OCI-LY3 (cell line): ENCODE data around the gene SLC25A20.

Source experiments
- EZH2phosphoT487 ChIP-seq: fragments of 200-600 bp; shearing (Covaris generic); IDR thresholded peaks from 2 replicates; pipeline ENCODE4 v1.6.1; 2018; ENCODE audit warnings: antibody characterized with exemption, mixed run types, low read depth
- TF ChIP-seq, protein P1 (sequence below): fragments of 200-600, 300-600 bp; sonication (generic); IDR thresholded peaks from 2 replicates; pipeline ENCODE4 v1.5.1; 2014; ENCODE audit warnings: antibody characterized with exemption, low read length, low read depth

DNA sequence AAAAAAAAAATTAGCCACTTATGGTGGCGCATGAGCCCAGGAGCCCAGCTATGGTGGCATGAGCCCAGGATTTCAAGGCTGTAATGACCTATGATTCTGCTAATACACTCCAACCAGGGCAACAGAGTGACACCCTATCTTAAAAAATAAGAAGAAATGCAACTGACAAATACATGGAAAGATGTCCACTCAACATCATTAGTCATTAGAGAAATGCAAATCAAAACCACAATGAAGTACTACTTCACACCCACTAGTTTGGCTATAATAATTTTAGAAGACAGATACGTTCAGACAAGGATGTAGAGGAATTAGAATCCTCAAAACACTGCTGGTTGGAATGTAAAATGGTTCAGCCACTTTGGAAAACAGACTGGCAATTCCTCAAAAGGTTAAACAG is 61.5 kb downstream of the SLC25A20 start:
- TF ChIP-seq, protein P1, sequence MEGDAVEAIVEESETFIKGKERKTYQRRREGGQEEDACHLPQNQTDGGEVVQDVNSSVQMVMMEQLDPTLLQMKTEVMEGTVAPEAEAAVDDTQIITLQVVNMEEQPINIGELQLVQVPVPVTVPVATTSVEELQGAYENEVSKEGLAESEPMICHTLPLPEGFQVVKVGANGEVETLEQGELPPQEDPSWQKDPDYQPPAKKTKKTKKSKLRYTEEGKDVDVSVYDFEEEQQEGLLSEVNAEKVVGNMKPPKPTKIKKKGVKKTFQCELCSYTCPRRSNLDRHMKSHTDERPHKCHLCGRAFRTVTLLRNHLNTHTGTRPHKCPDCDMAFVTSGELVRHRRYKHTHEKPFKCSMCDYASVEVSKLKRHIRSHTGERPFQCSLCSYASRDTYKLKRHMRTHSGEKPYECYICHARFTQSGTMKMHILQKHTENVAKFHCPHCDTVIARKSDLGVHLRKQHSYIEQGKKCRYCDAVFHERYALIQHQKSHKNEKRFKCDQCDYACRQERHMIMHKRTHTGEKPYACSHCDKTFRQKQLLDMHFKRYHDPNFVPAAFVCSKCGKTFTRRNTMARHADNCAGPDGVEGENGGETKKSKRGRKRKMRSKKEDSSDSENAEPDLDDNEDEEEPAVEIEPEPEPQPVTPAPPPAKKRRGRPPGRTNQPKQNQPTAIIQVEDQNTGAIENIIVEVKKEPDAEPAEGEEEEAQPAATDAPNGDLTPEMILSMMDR = no peak
- TF ChIP-seq EZH2phosphoT487 = no peak
